ACC112 (cell line): ENCODE results near the gene SEC23IP.
"Not testable (repeated sequence)": the region's sequence is repeated elsewhere in the genome, so short reads cannot be mapped to it uniquely, and the experiment has no call there.

Source experiments
- H2AFZ ChIP-seq: fragments of 200-600 bp; sonication (generic); one replicate; pipeline ENCODE4 v1.6.0; 2017; ENCODE audit warnings: antibody characterized with exemption, low read length; ENCODE audit not compliant: unreplicated experiment
- H3K27ac ChIP-seq: fragments of 200-600 bp; sonication (generic); 2 replicates; pipeline ENCODE4 v1.5.1; 2014; ENCODE audit warnings: low read depth, mild to moderate bottlenecking, antibody characterized with exemption, low read length, moderate library complexity
- H3K27me3 ChIP-seq: fragments of 200-600 bp; sonication (generic); 2 replicates; pipeline ENCODE4 v1.6.1; 2014; ENCODE audit warnings: mild to moderate bottlenecking, antibody characterized with exemption, low read length, moderate library complexity, mixed read lengths; ENCODE audit not compliant: insufficient read depth
- H3K36me3 ChIP-seq: fragments of 200-600 bp; sonication (generic); 2 replicates; pipeline ENCODE4 v1.6.1; 2016; ENCODE audit warnings: mild to moderate bottlenecking, antibody characterized with exemption, low read length, moderate library complexity, mixed read lengths; ENCODE audit not compliant: insufficient read depth
- H3K4me1 ChIP-seq: fragments of 200-600 bp; sonication (generic); one replicate; pipeline ENCODE4 v1.6.1; 2016; ENCODE audit warnings: low read length, mixed read lengths; ENCODE audit not compliant: insufficient read depth, unreplicated experiment, control insufficient read depth
- H3K4me3 ChIP-seq: fragments of 200-600 bp; sonication (generic); 2 replicates; pipeline ENCODE4 v1.5.1; 2014; ENCODE audit warnings: mild to moderate bottlenecking, low read depth, low read length
- H3K79me2 ChIP-seq: fragments of 200-600 bp; sonication (generic); one replicate; pipeline ENCODE4 v1.6.0; 2016; ENCODE audit warnings: low read length; ENCODE audit not compliant: control insufficient read depth, unreplicated experiment, insufficient read depth

SEC23IP gene

GRCh38 chr10:119898577-119898976, 6.0 kb downstream of the SEC23IP start:
- H3K36me3 ChIP-seq: peaks cover 27% of the 10 kb centered on the region
- no peak overlapping the region for H3K27ac ChIP-seq
- H3K4me3 ChIP-seq: no peak overlapping the region
- no peaks in the 10 kb centered on the region for H3K27me3 ChIP-seq
- peaks cover 34% of the 10 kb centered on the region for H3K4me1 ChIP-seq
- H3K79me2 ChIP-seq: peaks cover 78% of the 10 kb centered on the region
- no peak overlapping the region for H2AFZ ChIP-seq

GRCh38 chr10:119903946-119904666, 11.6 kb downstream of the SEC23IP start:
- H3K27me3 ChIP-seq: no peaks in the 10 kb centered on the region
- H3K27ac ChIP-seq: no peak overlapping the region
- H3K4me3 ChIP-seq: no peak overlapping the region
- peaks cover 29% of the 10 kb centered on the region for H3K36me3 ChIP-seq
- H3K79me2 ChIP-seq: peaks cover 36% of the 10 kb centered on the region
- H3K4me1 ChIP-seq: no peaks in the 10 kb centered on the region
- H2AFZ ChIP-seq: no peak overlapping the region

- H3K27ac ChIP-seq, H2AFZ ChIP-seq, H3K4me3 ChIP-seq, H3K27me3 ChIP-seq, H3K4me1 ChIP-seq: not testable (repeated sequence)
- Histone ChIP-seq H3K36me3 (peaks cover 25% of the 10 kb centered on the region), H3K79me2 (peaks cover 12% of the 10 kb centered on the region)
These were observed 15.2 kb downstream of the SEC23IP start for GRCh38 chr10:119907695-119908094.

- no peak overlapping the region for H3K4me3 ChIP-seq
- no peaks in the 10 kb centered on the region for H3K4me1 ChIP-seq
- H3K27ac ChIP-seq: no peak overlapping the region
- H3K36me3 ChIP-seq: peaks cover 20% of the 10 kb centered on the region
- H3K27me3 ChIP-seq: no peaks in the 10 kb centered on the region
- H2AFZ ChIP-seq: no peak overlapping the region
- H3K79me2 ChIP-seq: peaks cover 7% of the 10 kb centered on the region
These were observed 15.6 kb downstream of the SEC23IP start for GRCh38 chr10:119908166-119908565.

- Histone ChIP-seq H3K4me3 (no peak overlapping the region), H3K36me3 (peaks cover 11% of the 10 kb centered on the region), H3K27me3 (no peaks in the 10 kb centered on the region), H3K79me2 (no peaks in the 10 kb centered on the region), H3K4me1 (no peaks in the 10 kb centered on the region), H2AFZ (no peak overlapping the region), H3K27ac (no peak overlapping the region)
These were observed 18.2 kb downstream of the SEC23IP start for GRCh38 chr10:119910689-119911088.

GRCh38 chr10:119917777-119918176, 25.2 kb downstream of the SEC23IP start:
- Histone ChIP-seq H3K79me2 (peaks cover 3% of the 10 kb centered on the region), H3K4me1 (no peaks in the 10 kb centered on the region), H3K4me3 (no peak overlapping the region), H3K27me3 (no peaks in the 10 kb centered on the region), H3K36me3 (peaks cover 35% of the 10 kb centered on the region), H3K27ac (no peak overlapping the region), H2AFZ (no peak overlapping the region)

- Histone ChIP-seq H3K4me1 (no peaks in the 10 kb centered on the region), H3K36me3 (peaks cover 38% of the 10 kb centered on the region), H3K79me2 (peaks cover 3% of the 10 kb centered on the region), H3K27me3 (no peaks in the 10 kb centered on the region), H3K4me3 (no peak overlapping the region), H2AFZ (no peak overlapping the region), H3K27ac (no peak overlapping the region)
These were observed 26.7 kb downstream of the SEC23IP start for GRCh38 chr10:119919271-119919670.

GRCh38 chr10:119919826-119920225, 27.3 kb downstream of the SEC23IP start:
- Histone ChIP-seq H3K79me2 (peaks cover 3% of the 10 kb centered on the region), H2AFZ (no peak overlapping the region), H3K27ac (no peak overlapping the region), H3K36me3 (peaks cover 39% of the 10 kb centered on the region), H3K27me3 (no peaks in the 10 kb centered on the region), H3K4me1 (no peaks in the 10 kb centered on the region), H3K4me3 (no peak overlapping the region)

- no peak overlapping the region for H3K4me3 ChIP-seq
These were observed 35.9 kb downstream of the SEC23IP start for GRCh38 chr10:119928411-119928810.

GRCh38 chr10:119931871-119932270, 39.3 kb downstream of the SEC23IP start:
- Histone ChIP-seq H2AFZ (no peak overlapping the region), H3K4me1 (no peaks in the 10 kb centered on the region), H3K27me3 (no peaks in the 10 kb centered on the region), H3K4me3 (no peak overlapping the region), H3K27ac (no peak overlapping the region), H3K36me3 (peaks cover 32% of the 10 kb centered on the region), H3K79me2 (no peaks in the 10 kb centered on the region)

More at GRCh38 chr10:119928411-119928810, 35.9 kb downstream of the SEC23IP start:
- Histone ChIP-seq H3K27ac (no peak overlapping the region), H3K4me1 (no peaks in the 10 kb centered on the region), H3K27me3 (no peaks in the 10 kb centered on the region), H3K36me3 (peaks cover 27% of the 10 kb centered on the region), H2AFZ (no peak overlapping the region), H3K79me2 (no peaks in the 10 kb centered on the region)

- H3K27me3 ChIP-seq: no peaks in the 10 kb centered on the region
- H2AFZ ChIP-seq: no peak overlapping the region
- no peak overlapping the region for H3K27ac ChIP-seq
- no peak overlapping the region for H3K4me3 ChIP-seq
- H3K79me2 ChIP-seq: no peaks in the 10 kb centered on the region
- peaks cover 26% of the 10 kb centered on the region for H3K36me3 ChIP-seq
- H3K4me1 ChIP-seq: no peaks in the 10 kb centered on the region
These were observed 40.1 kb downstream of the SEC23IP start for GRCh38 chr10:119932631-119933030.
